ENCODE measurements around the gene BCAS4.
A peak's percentile ranks its signal among the peaks of the same experiment; 100 is the strongest.

BCAS4 gene

DNA sequence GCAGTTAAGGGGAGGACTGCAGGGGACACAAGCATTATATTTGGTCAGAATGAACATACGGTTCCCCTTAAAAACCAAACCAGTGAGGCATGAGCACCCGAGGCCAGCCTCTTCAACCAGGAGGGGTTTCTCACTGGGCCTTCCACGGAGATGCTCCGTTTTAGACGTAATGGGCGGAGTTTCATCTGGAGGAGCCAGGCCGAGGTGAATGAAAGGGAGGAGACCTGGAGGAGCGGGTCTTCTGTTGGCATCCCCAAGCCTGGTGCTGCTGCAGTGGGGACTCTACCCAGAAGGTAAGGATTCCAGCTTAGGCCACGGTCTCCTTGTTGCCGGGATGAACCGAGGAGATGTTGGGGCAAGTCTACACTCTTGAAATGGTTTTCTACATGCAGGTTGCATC is 89.0 kb downstream of the BCAS4 start:
- TF ChIP-seq CTCF (conservative IDR thresholded peaks at IDR 0.05; ENCODE audit: low read depth, low read length): no peak
- no peak overlapping the region for H3K4me3 ChIP-seq (ENCODE audit: low read depth, low read length)
- no peak for DNase-seq (ENCODE audit: low read depth)

- DNase-seq (ENCODE audit: low read depth): no peak
- no peak for TF ChIP-seq CTCF (conservative IDR thresholded peaks at IDR 0.05; ENCODE audit: low read depth, low read length)
- no peak overlapping the region for H3K4me3 ChIP-seq (ENCODE audit: low read depth, low read length)
Observed at GRCh38 chr20:50885068-50885467, 90.2 kb downstream of the BCAS4 start.

- TF ChIP-seq CTCF (conservative IDR thresholded peaks at IDR 0.05; ENCODE audit: low read depth, low read length): no peak
- H3K4me3 ChIP-seq (ENCODE audit: low read depth, low read length): no peak overlapping the region
Observed at GRCh38 chr20:50885781-50886180, 90.9 kb downstream of the BCAS4 start.

DNA sequence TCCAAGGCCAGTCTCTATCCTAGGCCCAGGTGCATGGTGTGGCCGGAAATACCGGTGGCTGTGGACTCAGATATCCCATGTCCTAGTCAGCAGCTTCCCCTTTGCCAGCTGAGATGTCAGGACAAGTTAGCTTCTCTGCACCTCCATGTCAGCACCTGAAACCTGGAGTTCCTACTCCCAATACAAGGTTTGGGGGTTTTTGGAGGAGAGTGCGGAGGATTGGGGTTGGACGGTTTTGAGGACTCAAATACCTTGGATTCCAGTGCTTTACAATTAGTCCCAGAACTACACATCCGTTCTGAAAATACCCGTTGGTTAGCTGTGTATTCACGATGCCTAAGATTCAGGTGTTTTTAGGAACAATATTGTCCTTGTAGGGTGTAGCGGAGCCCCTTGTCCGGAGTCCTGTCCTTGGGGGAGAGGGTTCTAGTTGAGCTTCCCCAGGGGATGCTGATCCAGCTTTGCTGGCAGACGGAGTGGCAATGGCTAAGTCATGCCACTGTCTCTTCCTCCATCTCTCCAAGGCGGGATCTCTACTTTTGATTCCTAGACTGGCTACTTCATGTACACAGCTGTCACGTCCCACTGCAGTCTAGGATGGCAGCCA is 91.4 kb downstream of the BCAS4 start:
- no peak for DNase-seq (ENCODE audit: low read depth)
- TF ChIP-seq CTCF (conservative IDR thresholded peaks at IDR 0.05; ENCODE audit: low read depth, low read length): no peak
- no peak overlapping the region for H3K4me3 ChIP-seq (ENCODE audit: low read depth, low read length)

More at GRCh38 chr20:50885781-50886180, 90.9 kb downstream of the BCAS4 start:
- DNase-seq (ENCODE audit: low read depth): no peak

- H3K4me3 ChIP-seq (ENCODE audit: low read depth, low read length): no peak overlapping the region
- no peak for TF ChIP-seq CTCF (conservative IDR thresholded peaks at IDR 0.05; ENCODE audit: low read depth, low read length)
- DNase-seq (ENCODE audit: low read depth): no peak
Observed at GRCh38 chr20:50887576-50887975, 92.7 kb downstream of the BCAS4 start.

DNA sequence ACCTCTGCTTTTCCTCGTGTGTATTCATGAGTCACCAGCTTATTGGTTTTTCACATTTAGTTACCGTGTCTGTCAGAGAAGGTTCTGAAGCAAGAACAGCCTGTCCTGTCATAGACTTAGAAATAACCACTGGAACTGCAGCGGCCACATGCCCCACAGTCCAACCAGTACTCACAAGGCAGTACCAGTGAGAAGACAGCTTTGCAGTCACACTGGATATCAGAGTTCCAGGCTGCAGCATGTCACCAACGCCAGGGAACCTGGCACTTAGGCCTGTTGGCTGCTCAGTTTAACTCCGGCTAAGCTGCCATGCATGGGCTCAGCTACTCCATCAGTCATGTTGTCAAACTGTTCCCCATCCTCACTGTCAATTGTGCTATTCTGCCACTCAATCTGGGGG is 96.3 kb downstream of the BCAS4 start:
- DNase-seq (ENCODE audit: low read depth): peak; percentile 55
- TF ChIP-seq CTCF (conservative IDR thresholded peaks at IDR 0.05; ENCODE audit: low read depth, low read length): no peak
- H3K4me3 ChIP-seq (ENCODE audit: low read depth, low read length): no peak overlapping the region

DNA sequence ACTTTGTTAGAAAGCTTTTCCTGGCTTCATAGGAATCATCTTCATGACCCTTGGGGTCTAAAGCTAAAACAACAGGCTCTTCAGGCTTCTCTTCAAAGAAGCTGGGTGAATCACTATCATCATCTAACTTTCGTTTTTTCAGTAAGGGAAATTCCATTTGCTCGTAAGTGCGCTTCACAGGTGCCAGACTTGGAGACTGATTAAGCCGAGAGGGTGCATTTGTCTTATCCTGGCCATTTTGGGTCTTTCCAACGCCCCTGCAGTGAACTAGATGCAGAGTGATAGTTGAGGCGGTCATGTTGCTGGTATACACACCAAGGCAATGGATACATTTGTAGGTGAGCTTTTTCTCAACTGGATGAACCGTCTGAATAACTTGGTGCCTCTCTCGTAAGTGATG is 97.5 kb downstream of the BCAS4 start:
- TF ChIP-seq CTCF (conservative IDR thresholded peaks at IDR 0.05; ENCODE audit: low read depth, low read length): no peak
- H3K4me3 ChIP-seq (ENCODE audit: low read depth, low read length): no peak overlapping the region
- no peak for DNase-seq (ENCODE audit: low read depth)

All from choroid plexus epithelial cell (primary cell).